NCI-H510A treated with DMSO at 0.1 percent for 48 hours (cell line): Measurements from ENCODE around the gene BCKDHB.

ENCODE experiments used
- DNase-seq: peaks from one replicate; lab custom pipeline; 2025; lab: John Stamatoyannopoulos, UW

BCKDHB gene

DNA sequence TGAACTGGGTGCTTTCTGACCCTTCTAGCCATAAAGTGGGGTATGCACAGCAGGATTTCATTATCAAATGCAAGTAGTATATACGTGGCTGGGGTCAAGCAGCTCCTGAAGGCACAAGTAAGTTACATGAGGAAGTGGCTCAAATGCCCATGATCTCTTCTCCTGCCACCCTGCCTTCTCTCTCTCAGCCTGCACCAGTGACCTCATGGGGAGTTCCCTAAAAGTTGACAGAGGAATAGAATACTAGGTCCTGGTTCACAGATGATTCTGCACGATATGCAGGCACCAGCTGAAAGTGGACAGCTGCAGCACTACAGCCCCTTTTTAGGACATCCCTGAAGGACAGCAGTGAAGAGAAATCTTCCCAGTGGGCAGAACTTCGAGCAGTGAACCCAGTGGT lies 282.0 kb downstream of the BCKDHB start:
- no peak for DNase-seq
